ENCODE results near the gene FBXO47.

Gene FBXO47

GRCh38 chr17:38899421-38899820 lies 67.8 kb downstream of the FBXO47 start:
- no peak for DNase-seq (ENCODE audit: low spot score)
- H3K4me3 ChIP-seq = no peak overlapping the region
- H3K27ac ChIP-seq = peak overlapping the region in 1 of 2 donors; percentile 83
- no peak for TF ChIP-seq CTCF (IDR thresholded peaks at IDR 0.05)

- no peak for DNase-seq (ENCODE audit: low spot score)
- Histone ChIP-seq H3K27ac (peak overlapping the region; percentile 64 to 83), H3K4me3 (no peak overlapping the region)
- no peak for TF ChIP-seq CTCF (IDR thresholded peaks at IDR 0.05)
Observed at GRCh38 chr17:38898812-38899348, 68.3 kb downstream of the FBXO47 start.

- H3K4me3 ChIP-seq = no peak overlapping the region
- TF ChIP-seq CTCF (IDR thresholded peaks at IDR 0.05) = no peak
- no peak for DNase-seq (ENCODE audit: low spot score)
- H3K27ac ChIP-seq = peak overlapping the region; percentile 64 to 83
Observed at GRCh38 chr17:38898291-38898679, 68.9 kb downstream of the FBXO47 start.

- H3K4me3 ChIP-seq = peak overlapping the region; percentile 17
- DNase-seq (ENCODE audit: low spot score) = no peak
- no peak for TF ChIP-seq CTCF (IDR thresholded peaks at IDR 0.05)
- H3K27ac ChIP-seq = peak overlapping the region; percentile 64 to 83
Observed at GRCh38 chr17:38897671-38898290, 69.4 kb downstream of the FBXO47 start.

DNA sequence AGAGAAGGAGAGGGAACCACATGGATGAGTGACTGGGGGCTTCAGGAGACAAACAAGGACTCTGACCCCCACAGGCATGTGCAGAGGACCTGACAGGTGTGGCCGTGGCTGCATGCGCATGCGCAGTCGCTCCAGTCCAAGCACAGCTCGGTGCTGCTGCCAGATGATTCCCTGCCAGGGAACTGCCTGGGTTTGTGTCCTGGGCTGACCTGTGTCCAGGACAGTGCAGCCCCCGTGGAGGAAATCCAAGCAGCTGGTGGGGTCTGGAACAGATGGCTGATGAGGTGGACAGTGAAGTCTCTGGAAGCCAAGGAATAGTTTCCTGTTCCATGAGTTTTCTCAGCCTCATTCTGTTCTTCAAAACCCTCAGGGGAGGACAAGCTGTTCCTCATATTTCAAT lies 70.0 kb downstream of the FBXO47 start:
- no peak for TF ChIP-seq CTCF (IDR thresholded peaks at IDR 0.05)
- Histone ChIP-seq H3K27ac (peak overlapping the region; percentile 64 to 83), H3K4me3 (peak overlapping the region; percentile 17)
- no peak for DNase-seq (ENCODE audit: low spot score)

DNA sequence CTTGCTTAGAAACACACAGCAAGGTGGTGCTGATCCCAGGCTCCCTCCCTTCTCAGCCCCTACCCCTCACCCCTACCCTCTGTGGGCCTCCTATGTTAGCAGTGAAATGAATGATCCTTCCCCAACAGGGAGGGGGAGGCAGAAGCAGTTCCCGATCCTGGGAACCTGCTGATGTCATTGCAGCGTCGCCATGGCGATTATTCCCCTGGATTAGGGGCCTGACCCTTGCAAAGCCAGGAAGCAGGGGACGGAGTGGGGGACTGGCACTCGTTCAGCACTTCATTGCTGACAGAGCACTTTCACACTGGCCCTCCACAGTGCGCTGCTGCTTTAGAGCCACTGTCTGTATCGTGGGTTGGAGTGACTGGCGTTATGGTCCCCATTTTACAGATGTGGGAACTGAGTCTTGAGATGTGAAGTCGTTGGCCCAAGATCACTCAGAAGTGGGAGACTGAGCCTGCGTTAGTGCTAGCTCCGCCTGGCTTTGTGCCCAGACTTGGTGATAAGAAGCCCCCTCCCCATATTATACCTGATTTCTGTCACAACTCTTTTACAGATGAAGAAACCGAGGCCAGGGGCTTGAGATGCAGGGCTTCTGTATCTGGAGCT lies 70.8 kb downstream of the FBXO47 start:
- Histone ChIP-seq H3K27ac (peak overlapping the region; percentile 64 to 83), H3K4me3 (peak overlapping the region; percentile 24)
- DNase-seq (ENCODE audit: low spot score) = no peak
- no peak for TF ChIP-seq CTCF (IDR thresholded peaks at IDR 0.05)

- H3K27ac ChIP-seq = peak overlapping the region; percentile 64 to 84
- no peak for DNase-seq (ENCODE audit: low spot score)
- H3K4me3 ChIP-seq = no peak overlapping the region
- no peak for TF ChIP-seq CTCF (IDR thresholded peaks at IDR 0.05)
Observed at GRCh38 chr17:38894276-38894675, 72.9 kb downstream of the FBXO47 start.
